HG02798 (cell line): ENCODE measurements around the gene QRICH2.
"Not testable (repeated sequence)": the region's sequence is repeated elsewhere in the genome, so short reads cannot be mapped to it uniquely, and the experiment has no call there.

Source experiments
- ATAC-seq: cut with Tn5 transposase; IDR thresholded peaks from one replicate; pipeline ENCODE4 v1.9.1; 2021; ENCODE audit warnings: mild to moderate bottlenecking; ENCODE audit not compliant: unreplicated experiment, poor library complexity

QRICH2 gene

GRCh38 chr17:76233588-76234353 is 74.3 kb downstream of the QRICH2 start:
- no peak for ATAC-seq

GRCh38 chr17:76232342-76232741 is 75.7 kb downstream of the QRICH2 start:
- no peak for ATAC-seq

GRCh38 chr17:76226749-76227148 is 81.3 kb downstream of the QRICH2 start:
- ATAC-seq: not testable (repeated sequence)

- ATAC-seq: not testable (repeated sequence)
Measured at GRCh38 chr17:76225373-76226086, 82.5 kb downstream of the QRICH2 start.
